Vagina (tissue), 2 donors: ENCODE data around the gene ASB10.

Experiments
- POLR2A ChIP-seq, 2 donors: fragments of 450-650 bp; IDR thresholded peaks; one replicate each; pipeline ENCODE4 v1.6.1; 2017; ENCODE audit warnings: antibody characterized with exemption in 2 of 2, mild to moderate bottlenecking in 2 of 2, moderate library complexity in 2 of 2
- POLR2AphosphoS5 ChIP-seq, 2 donors: sonication (generic); formaldehyde crosslinking; IDR thresholded peaks; one replicate each; pipeline ENCODE4 v1.9.0; 2017; ENCODE audit warnings: antibody characterized with exemption in 2 of 2, mild to moderate bottlenecking in 2 of 2, low read depth in 1 of 2; ENCODE audit not compliant: insufficient read depth in 1 of 2
- TF ChIP-seq, protein P1 (sequence below), 3 experiments: fragments of 450-650 bp in 2 of 3; fragments of 200-600 bp in 1 of 3; sonication (generic) in 1 of 3; IDR thresholded peaks; one replicate each; pipeline ENCODE4 v1.5.1; 2017 to 2019; ENCODE audit warnings: antibody characterized with exemption in 3 of 3, mild to moderate bottlenecking in 2 of 3, moderate library complexity in 2 of 3

DNA sequence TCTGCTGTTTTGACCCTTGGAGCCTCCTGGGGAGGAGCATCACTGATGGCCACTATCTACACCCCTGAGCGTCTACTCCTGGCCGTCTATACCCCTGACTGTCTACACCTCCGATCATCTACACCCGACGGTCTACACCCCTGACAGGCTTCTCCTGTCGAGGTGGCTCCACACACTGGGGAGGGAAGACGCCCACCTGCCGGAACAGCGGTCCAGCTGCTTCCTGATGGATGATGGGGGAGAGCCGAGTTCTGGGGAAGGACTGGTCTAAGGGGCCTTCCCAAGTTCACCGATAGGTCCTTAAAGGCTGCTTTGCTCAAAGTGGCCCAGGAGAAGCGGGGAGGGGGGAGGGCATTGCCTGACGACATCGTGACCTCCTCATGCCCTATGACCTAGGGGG, 58.9 kb downstream of the ASB10 start:
- TF ChIP-seq, protein P1, sequence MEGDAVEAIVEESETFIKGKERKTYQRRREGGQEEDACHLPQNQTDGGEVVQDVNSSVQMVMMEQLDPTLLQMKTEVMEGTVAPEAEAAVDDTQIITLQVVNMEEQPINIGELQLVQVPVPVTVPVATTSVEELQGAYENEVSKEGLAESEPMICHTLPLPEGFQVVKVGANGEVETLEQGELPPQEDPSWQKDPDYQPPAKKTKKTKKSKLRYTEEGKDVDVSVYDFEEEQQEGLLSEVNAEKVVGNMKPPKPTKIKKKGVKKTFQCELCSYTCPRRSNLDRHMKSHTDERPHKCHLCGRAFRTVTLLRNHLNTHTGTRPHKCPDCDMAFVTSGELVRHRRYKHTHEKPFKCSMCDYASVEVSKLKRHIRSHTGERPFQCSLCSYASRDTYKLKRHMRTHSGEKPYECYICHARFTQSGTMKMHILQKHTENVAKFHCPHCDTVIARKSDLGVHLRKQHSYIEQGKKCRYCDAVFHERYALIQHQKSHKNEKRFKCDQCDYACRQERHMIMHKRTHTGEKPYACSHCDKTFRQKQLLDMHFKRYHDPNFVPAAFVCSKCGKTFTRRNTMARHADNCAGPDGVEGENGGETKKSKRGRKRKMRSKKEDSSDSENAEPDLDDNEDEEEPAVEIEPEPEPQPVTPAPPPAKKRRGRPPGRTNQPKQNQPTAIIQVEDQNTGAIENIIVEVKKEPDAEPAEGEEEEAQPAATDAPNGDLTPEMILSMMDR (IDR thresholded peaks at IDR 0.05) = no peak
- TF ChIP-seq POLR2A (IDR thresholded peaks at IDR 0.05) (no peak), POLR2AphosphoS5 (IDR thresholded peaks at IDR 0.05; ENCODE audit: insufficient read depth in 1 of 2, low read depth in 1 of 2) (no peak)
